Naive thymus-derived CD4-positive, alpha-beta T cell (primary cell): ENCODE data around the gene KLK10. TPM values are rescaled to one million over a fixed set of nuclear protein-coding genes. Genes with fewer than 3 reads are reported as not detected.
A peak's percentile ranks its signal among the peaks of the same experiment; 100 is the strongest.

Source experiments
- ATAC-seq: fragments of 150-1000 bp; cut with Tn5 transposase; 2 replicates; pipeline ENCODE4 v1.10.0; 2021; ENCODE audit warnings: mild to moderate bottlenecking, moderate library complexity
- CTCF ChIA-PET: fragments of 350-600 bp; sonication (Branson Sonifier 250); formaldehyde crosslinking; loops from one replicate; lab custom pipeline; 2021; ENCODE audit warnings: antibody characterized with exemption; lab: Charles Lee
- POLR2A ChIA-PET: fragments of 350-600 bp; sonication (Branson Sonifier 250); formaldehyde crosslinking; loops from one replicate; lab custom pipeline; 2021; ENCODE audit warnings: antibody characterized with exemption, inconsistent platforms; lab: Charles Lee
- DNase-seq, 9 donors: peaks; one replicate each; pipeline versions ENCODE4 v3.0.0 to v3.0.0-alpha.2; 2020 to 2022; ENCODE audit warnings: mixed read lengths in 1 of 9
- H3K27ac ChIP-seq: one replicate; pipeline ENCODE4 v1.7.0; 2013; ENCODE audit warnings: mild to moderate bottlenecking, low read depth, low read length, moderate library complexity
- H3K27me3 ChIP-seq, 2 donors: one replicate each; pipeline ENCODE4 v1.7.0; 2013; ENCODE audit warnings: low read length in 2 of 2, mild to moderate bottlenecking in 2 of 2, moderate library complexity in 2 of 2; ENCODE audit not compliant: control insufficient read depth in 2 of 2, insufficient read depth in 2 of 2
- H3K36me3 ChIP-seq, 3 experiments: 1 replicate in 2 of 3; 2 replicates in 1 of 3; pipeline ENCODE4 v1.7.0; 2013; ENCODE audit warnings: low read length in 3 of 3, mild to moderate bottlenecking in 3 of 3, moderate library complexity in 1 of 3; ENCODE audit not compliant: insufficient read depth in 3 of 3, control insufficient read depth in 2 of 3
- H3K4me1 ChIP-seq, 2 donors: one replicate each; pipeline ENCODE4 v1.7.0; 2013; ENCODE audit warnings: low read length in 2 of 2, mild to moderate bottlenecking in 2 of 2, moderate library complexity in 1 of 2; ENCODE audit not compliant: control insufficient read depth in 2 of 2, insufficient read depth in 2 of 2
- H3K4me3 ChIP-seq: 2 replicates; pipeline ENCODE4 v1.7.0; 2013; ENCODE audit warnings: mild to moderate bottlenecking, low read length
- H3K9me3 ChIP-seq, 3 experiments: 1 replicate in 2 of 3; 2 replicates in 1 of 3; pipeline ENCODE4 v1.7.0; 2013; ENCODE audit warnings: low read length in 3 of 3; ENCODE audit not compliant: control insufficient read depth in 2 of 3
- H3K27ac Mint-ChIP-seq, 9 donors: one replicate each; pipeline ENCODE4 v1.8.0; 2020 to 2022; ENCODE audit warnings: mixed read lengths in 9 of 9, mild to moderate bottlenecking in 8 of 9, moderate library complexity in 5 of 9, inconsistent platforms in 2 of 9
- H3K27me3 Mint-ChIP-seq, 5 donors: one replicate each; pipeline ENCODE4 v1.8.0; 2021 to 2022; ENCODE audit warnings: mixed read lengths in 5 of 5, mild to moderate bottlenecking in 1 of 5
- H3K36me3 Mint-ChIP-seq, 5 donors: one replicate each; pipeline ENCODE4 v1.8.0; 2020 to 2022; ENCODE audit warnings: mixed read lengths in 5 of 5, mild to moderate bottlenecking in 3 of 5, inconsistent platforms in 1 of 5
- H3K4me1 Mint-ChIP-seq, 7 donors: one replicate each; pipeline ENCODE4 v1.8.0; 2020 to 2022; ENCODE audit warnings: mixed read lengths in 7 of 7, mild to moderate bottlenecking in 3 of 7, inconsistent platforms in 1 of 7
- H3K4me3 Mint-ChIP-seq, 10 donors: one replicate each; pipeline ENCODE4 v1.8.0; 2020 to 2022; ENCODE audit warnings: mild to moderate bottlenecking in 10 of 10, mixed read lengths in 10 of 10, moderate library complexity in 6 of 10, inconsistent platforms in 2 of 10
- H3K9me3 Mint-ChIP-seq, 11 donors: one replicate each; pipeline ENCODE4 v1.8.0; 2020 to 2022; ENCODE audit warnings: mixed read lengths in 11 of 11, mild to moderate bottlenecking in 4 of 11, inconsistent platforms in 1 of 11, moderate library complexity in 1 of 11
- intact Hi-C, 2 donors: fragments of 100-400 bp; cut with micrococcal nuclease; formaldehyde crosslinking; loops; one replicate each; pipeline ENCODE4 v1.15.1; 2023
- polyA plus RNA-seq, 2 donors: library from polyadenylated mRNA; unstranded; fragments of 300-500 nt; fragmentation: Illumina TruSeq; gene quantifications; one replicate each; pipeline ENCODE4 v1.2.3, GENCODE V29; 2021
- total RNA-seq, 6 experiments: library from RNA in 5 of 6; stranded (reverse) in 5 of 6; gene quantifications; 1 replicate in 5 of 6; 2 replicates in 1 of 6; pipeline ENCODE4 v1.2.3 and lab custom pipeline; 2021 to 2026

KLK10 gene
- total and polyA plus RNA-seq, 7 experiments from 2014 or later = not detected

- no peaks in the 10 kb centered on the region for H3K4me1 ChIP-seq
- no peak for ATAC-seq
- Mint-ChIP-seq H3K4me3 (no peak within 1 kb of the TSS), H3K27me3 (peaks cover 21 to 69% (median 57%) of the 10 kb centered on the region in 5 donors), H3K4me1 (peaks cover 0 to 3% (median 0%) of the 10 kb centered on the region in 7 donors), H3K9me3 (peaks cover 0 to 7% (median 3%) of the 10 kb centered on the region in 11 donors), H3K36me3 (peaks cover 0 to 4% (median 0%) of the 10 kb centered on the region in 5 donors), H3K27ac (no peak within 1 kb of the TSS)
- no peak within 1 kb of the TSS for H3K27ac ChIP-seq
- H3K36me3 ChIP-seq = no peaks in the 10 kb centered on the region
- no peak within 1 kb of the TSS for H3K4me3 ChIP-seq
- H3K9me3 ChIP-seq = no peaks in the 10 kb centered on the region
- no peak for DNase-seq
- no peaks in the 10 kb centered on the region for H3K27me3 ChIP-seq
- ChIA-PET POLR2A (no interaction called here), CTCF (no interaction called here)
- intact Hi-C loops = no loop called here
Measured at GRCh38 chr19:50983625-50984292, 35.8 kb downstream of the KLK10 start, which contains the start of gene KLK7. TSS of gene KLK7 (minus strand) at chr19:50983917. CDS start at chr19:50982399, 1,518 bp downstream.

- CTCF ChIA-PET = no interaction called here
- POLR2A ChIA-PET = no interaction called here
- Histone ChIP-seq H3K9me3 (no peaks in the 10 kb centered on the region), H3K4me3 (no peak overlapping the region), H3K4me1 (no peaks in the 10 kb centered on the region), H3K36me3 (no peaks in the 10 kb centered on the region), H3K27ac (no peak overlapping the region), H3K27me3 (peaks cover 0 to 4% of the 10 kb centered on the region in 2 donors)
- H3K27ac Mint-ChIP-seq = no peak overlapping the region
- H3K9me3 Mint-ChIP-seq = peaks cover 0 to 7% (median 0%) of the 10 kb centered on the region in 11 donors
- H3K4me1 Mint-ChIP-seq = peaks cover 0 to 9% (median 0%) of the 10 kb centered on the region in 7 donors
- DNase-seq = no peak
- peaks cover 19 to 72% (median 53%) of the 10 kb centered on the region in 5 donors for H3K27me3 Mint-ChIP-seq
- H3K4me3 Mint-ChIP-seq = no peak overlapping the region
- ATAC-seq = no peak
- intact Hi-C loops = no loop called here
- H3K36me3 Mint-ChIP-seq = no peaks in the 10 kb centered on the region
Measured at GRCh38 chr19:50982186-50982585, 37.3 kb downstream of the KLK10 start.

GRCh38 chr19:50981587-50982146 is 37.8 kb downstream of the KLK10 start:
- intact Hi-C loops = no loop called here
- peaks cover 0 to 9% (median 0%) of the 10 kb centered on the region in 7 donors for H3K4me1 Mint-ChIP-seq
- H3K9me3 Mint-ChIP-seq = peaks cover 0 to 7% (median 0%) of the 10 kb centered on the region in 11 donors
- Histone ChIP-seq H3K27me3 (peaks cover 0 to 4% of the 10 kb centered on the region in 2 donors), H3K36me3 (no peaks in the 10 kb centered on the region), H3K27ac (no peak overlapping the region), H3K4me3 (no peak overlapping the region), H3K4me1 (no peaks in the 10 kb centered on the region), H3K9me3 (no peaks in the 10 kb centered on the region)
- H3K4me3 Mint-ChIP-seq = no peak overlapping the region
- CTCF ChIA-PET = no interaction called here
- POLR2A ChIA-PET = no interaction called here
- no peak overlapping the region for H3K27ac Mint-ChIP-seq
- H3K36me3 Mint-ChIP-seq = no peaks in the 10 kb centered on the region
- DNase-seq = no peak
- peaks cover 16 to 71% (median 57%) of the 10 kb centered on the region in 5 donors for H3K27me3 Mint-ChIP-seq
- ATAC-seq = no peak

- Mint-ChIP-seq H3K27me3 (peaks cover 15 to 72% (median 60%) of the 10 kb centered on the region in 5 donors), H3K4me3 (no peak overlapping the region), H3K9me3 (peaks cover 0 to 6% (median 0%) of the 10 kb centered on the region in 11 donors), H3K36me3 (no peaks in the 10 kb centered on the region), H3K4me1 (peaks cover 0 to 9% (median 0%) of the 10 kb centered on the region in 7 donors), H3K27ac (no peak overlapping the region)
- peaks cover 0 to 4% of the 10 kb centered on the region in 2 donors for H3K27me3 ChIP-seq
- DNase-seq (no peak), ATAC-seq (no peak)
- POLR2A ChIA-PET = no interaction called here
- no peaks in the 10 kb centered on the region for H3K4me1 ChIP-seq
- intact Hi-C loops = no loop called here
- no peaks in the 10 kb centered on the region for H3K36me3 ChIP-seq
- no peaks in the 10 kb centered on the region for H3K9me3 ChIP-seq
- no peak overlapping the region for H3K4me3 ChIP-seq
- H3K27ac ChIP-seq = no peak overlapping the region
- CTCF ChIA-PET = no interaction called here
Measured at GRCh38 chr19:50980208-50980607, 39.3 kb downstream of the KLK10 start.

- ChIA-PET CTCF (no interaction called here), POLR2A (no interaction called here)
- Mint-ChIP-seq H3K27me3 (peaks cover 11 to 72% (median 55%) of the 10 kb centered on the region in 5 donors), H3K4me3 (no peak overlapping the region), H3K36me3 (no peaks in the 10 kb centered on the region), H3K4me1 (peaks cover 0 to 9% (median 0%) of the 10 kb centered on the region in 7 donors), H3K27ac (no peak overlapping the region), H3K9me3 (peaks cover 0 to 6% (median 0%) of the 10 kb centered on the region in 11 donors)
- ATAC-seq (no peak), DNase-seq (no peak)
- Histone ChIP-seq H3K27ac (no peak overlapping the region), H3K9me3 (no peaks in the 10 kb centered on the region), H3K4me3 (no peak overlapping the region), H3K27me3 (peaks cover 0 to 4% of the 10 kb centered on the region in 2 donors), H3K4me1 (no peaks in the 10 kb centered on the region), H3K36me3 (no peaks in the 10 kb centered on the region)
- intact Hi-C loops = no loop called here
Measured at GRCh38 chr19:50979758-50980157, 39.8 kb downstream of the KLK10 start.

GRCh38 chr19:50978772-50979390 is 40.6 kb downstream of the KLK10 start:
- POLR2A ChIA-PET = no interaction called here
- CTCF ChIA-PET = no interaction called here

More at GRCh38 chr19:50978772-50979390, 40.6 kb downstream of the KLK10 start:
- H3K4me1 Mint-ChIP-seq = peaks cover 0 to 9% (median 0%) of the 10 kb centered on the region in 7 donors
- Histone ChIP-seq H3K9me3 (no peaks in the 10 kb centered on the region), H3K4me3 (no peak overlapping the region), H3K36me3 (no peaks in the 10 kb centered on the region), H3K27ac (no peak overlapping the region), H3K27me3 (peaks cover 0 to 4% of the 10 kb centered on the region in 2 donors), H3K4me1 (no peaks in the 10 kb centered on the region)
- H3K4me3 Mint-ChIP-seq = no peak overlapping the region
- intact Hi-C loops = no loop called here
- peaks cover 13 to 70% (median 56%) of the 10 kb centered on the region in 5 donors for H3K27me3 Mint-ChIP-seq
- DNase-seq (no peak), ATAC-seq (no peak)
- H3K36me3 Mint-ChIP-seq = no peaks in the 10 kb centered on the region
- peak overlapping the region in 1 of 9 donors; percentile 8 for H3K27ac Mint-ChIP-seq
- peaks cover 0 to 9% (median 0%) of the 10 kb centered on the region in 11 donors for H3K9me3 Mint-ChIP-seq
